ENCODE measurements around the gene ERBB2. TPM values are rescaled to one million over a fixed set of nuclear protein-coding genes. Genes with fewer than 3 reads are reported as not detected.

The ERBB2 gene
- total RNA-seq, 1 donor from 2014 or later, result 21.9 TPM

Small RNA genes lying within 50 kb of the gene (microRNA-seq; reads per million reads assigned to microRNA genes)
- not detected for gene MIR4728 (ENCODE audit: borderline number of aligned reads)

Other genes with a start within 250 kb of the ERBB2 start
- gene MED1, start 248.8 kb upstream of the ERBB2 start, total RNA-seq, result 35.5 TPM
- gene CDK12, start 238.6 kb upstream of the ERBB2 start, total RNA-seq, result 46.5 TPM
- gene NEUROD2, start 92.1 kb upstream of the ERBB2 start, total RNA-seq, result not detected
- gene PPP1R1B, start 73.1 kb upstream of the ERBB2 start, total RNA-seq, result 33.1 TPM
- 49.2 TPM for gene STARD3, start 62.9 kb upstream of the ERBB2 start, total RNA-seq
- gene TCAP, start 34.7 kb upstream of the ERBB2 start, total RNA-seq, result 0.64 TPM
- 0.35 TPM for gene PNMT, start 31.6 kb upstream of the ERBB2 start, total RNA-seq
- 13.6 TPM for gene PGAP3, start 12.0 kb upstream of the ERBB2 start, total RNA-seq
- gene MIEN1, start 30.5 kb downstream of the ERBB2 start, total RNA-seq, result 36.4 TPM
- gene GRB7, start 37.9 kb downstream of the ERBB2 start, total RNA-seq, result 0.29 TPM
- gene IKZF3, start 164.2 kb downstream of the ERBB2 start, total RNA-seq, result 1.3 TPM
- gene ZPBP2, start 168.1 kb downstream of the ERBB2 start, total RNA-seq, result not detected
- gene GSDMB, start 218.6 kb downstream of the ERBB2 start, total RNA-seq, result 15.3 TPM
- 191 TPM for gene ORMDL3, start 227.5 kb downstream of the ERBB2 start, total RNA-seq
- gene LRRC3C, start 227.7 kb downstream of the ERBB2 start, total RNA-seq, result not detected